Measurements from ENCODE around the gene MUC2. TPM values are rescaled to one million over a fixed set of nuclear protein-coding genes. Genes with fewer than 3 reads are reported as not detected.

MUC2 gene
- total RNA-seq, 1 donor from 2014 or later: not detected

DNA sequence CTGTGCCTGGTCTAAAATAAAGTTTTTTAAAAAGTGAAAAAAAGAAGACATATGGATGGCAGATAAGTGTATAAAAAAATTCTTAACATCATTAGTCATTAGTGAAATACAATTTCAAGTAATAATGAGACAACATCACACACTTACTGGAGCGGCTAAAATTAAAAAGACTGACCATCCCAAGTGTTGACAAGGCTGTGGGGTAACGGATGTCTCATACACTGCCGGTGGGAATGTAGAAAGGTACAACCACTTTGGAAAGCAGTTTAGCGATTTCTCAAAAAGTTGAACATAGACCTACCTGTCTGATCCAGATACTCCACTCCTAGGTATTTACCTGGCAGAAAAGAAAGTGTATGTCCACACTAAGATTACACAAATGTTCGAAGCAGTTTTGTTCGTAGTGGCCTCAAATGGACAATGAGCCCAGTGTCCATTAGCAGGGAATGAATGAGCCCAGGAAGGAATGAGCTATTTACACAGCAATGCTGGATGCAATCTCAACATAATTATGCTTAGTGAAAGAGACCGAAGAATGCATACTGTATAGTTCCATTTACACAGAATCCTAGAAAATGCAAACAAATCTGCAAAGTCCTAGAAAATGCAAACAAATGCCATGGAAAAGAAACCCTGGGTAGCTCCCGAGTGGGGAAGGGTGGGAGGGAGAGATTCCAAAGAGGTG, 6.7 kb upstream of the MUC2 start:
- intact Hi-C loops (cut with micrococcal nuclease): no loop called here
- ATAC-seq (no peak), DNase-seq (no peak)

DNA sequence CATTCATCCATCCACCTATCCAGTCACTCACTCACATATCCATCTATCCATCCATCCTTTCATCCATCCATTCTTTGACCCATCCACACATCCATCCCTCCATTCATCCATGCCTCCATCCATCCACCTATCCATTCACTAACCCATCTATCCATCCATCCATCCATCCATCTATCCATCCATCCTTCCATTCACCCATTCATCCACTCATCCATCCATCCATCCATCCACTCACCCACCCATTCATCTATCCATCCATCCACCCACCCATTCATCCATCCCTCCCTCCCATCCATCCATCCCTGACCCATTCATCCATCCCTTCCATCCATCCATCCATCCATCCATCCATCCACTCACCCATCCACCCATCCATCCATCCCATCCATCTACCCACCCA, 4.9 kb upstream of the MUC2 start:
- intact Hi-C loops (cut with micrococcal nuclease): no loop called here
- DNase-seq (no peak), ATAC-seq (no peak)

GRCh38 chr11:1070594-1071462, 3.8 kb upstream of the MUC2 start:
- DNase-seq (peak; percentile 19), ATAC-seq (no peak)
- intact Hi-C loops (cut with micrococcal nuclease): no loop called here

GRCh38 chr11:1071571-1072115, 3.0 kb upstream of the MUC2 start:
- intact Hi-C loops (cut with micrococcal nuclease): no loop called here
- DNase-seq (peak; percentile 35), ATAC-seq (no peak)

GRCh38 chr11:1072116-1072820, 2.4 kb upstream of the MUC2 start:
- intact Hi-C loops (cut with micrococcal nuclease): no loop called here
- ATAC-seq (peak; percentile 61), DNase-seq (peak; percentile 32)

DNA sequence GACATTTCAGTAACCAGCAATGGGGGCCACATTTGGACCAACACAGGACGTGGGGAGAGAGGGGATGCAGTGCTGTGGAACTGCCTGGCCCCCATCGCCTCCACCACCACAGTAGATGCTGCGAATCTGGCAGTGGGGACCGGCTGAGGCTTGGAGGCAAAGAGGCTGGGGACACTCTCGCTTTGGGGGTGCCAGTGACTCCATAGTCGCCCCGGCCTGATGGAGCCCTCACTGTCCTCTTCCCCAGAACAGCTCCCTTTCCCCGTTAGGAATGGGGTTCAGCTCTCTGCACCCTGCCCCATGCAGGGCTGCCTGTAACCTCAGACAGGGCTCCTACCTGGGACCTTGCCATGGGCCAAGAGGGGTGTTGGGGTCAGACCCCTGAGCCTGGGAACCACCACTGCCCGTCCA, 1.8 kb upstream of the MUC2 start:
- ATAC-seq: no peak
- peak; percentile 11 for DNase-seq
- intact Hi-C loops (cut with micrococcal nuclease): no loop called here

- ATAC-seq (peak; percentile 66), DNase-seq (peak; percentile 53)
- intact Hi-C loops (cut with micrococcal nuclease): no loop called here
Measured at GRCh38 chr11:1073261-1073724, 1.4 kb upstream of the MUC2 start.

DNA sequence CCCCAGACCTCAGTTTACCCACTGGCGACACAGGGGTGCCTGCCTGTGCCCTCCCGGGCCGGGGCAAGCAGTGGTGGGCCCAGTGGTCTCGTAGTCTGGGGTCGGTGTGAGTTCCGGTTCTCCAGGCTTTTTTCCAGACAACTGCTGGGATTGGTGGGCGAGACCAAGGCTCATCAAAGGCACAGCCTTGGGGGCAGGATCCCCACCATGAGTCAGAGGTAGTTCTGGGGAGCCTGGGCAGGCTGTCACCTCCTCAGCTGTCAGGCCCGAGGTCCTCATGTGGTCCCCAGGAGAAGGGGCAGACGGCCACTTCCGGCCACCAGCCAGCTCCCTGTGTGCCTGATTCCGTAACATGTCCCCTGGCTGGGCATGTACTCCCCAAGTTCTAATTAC, 827 bp upstream of the MUC2 start:
- intact Hi-C loops (cut with micrococcal nuclease): no loop called here
- no peak for ATAC-seq
- peak; percentile 12 for DNase-seq

DNA sequence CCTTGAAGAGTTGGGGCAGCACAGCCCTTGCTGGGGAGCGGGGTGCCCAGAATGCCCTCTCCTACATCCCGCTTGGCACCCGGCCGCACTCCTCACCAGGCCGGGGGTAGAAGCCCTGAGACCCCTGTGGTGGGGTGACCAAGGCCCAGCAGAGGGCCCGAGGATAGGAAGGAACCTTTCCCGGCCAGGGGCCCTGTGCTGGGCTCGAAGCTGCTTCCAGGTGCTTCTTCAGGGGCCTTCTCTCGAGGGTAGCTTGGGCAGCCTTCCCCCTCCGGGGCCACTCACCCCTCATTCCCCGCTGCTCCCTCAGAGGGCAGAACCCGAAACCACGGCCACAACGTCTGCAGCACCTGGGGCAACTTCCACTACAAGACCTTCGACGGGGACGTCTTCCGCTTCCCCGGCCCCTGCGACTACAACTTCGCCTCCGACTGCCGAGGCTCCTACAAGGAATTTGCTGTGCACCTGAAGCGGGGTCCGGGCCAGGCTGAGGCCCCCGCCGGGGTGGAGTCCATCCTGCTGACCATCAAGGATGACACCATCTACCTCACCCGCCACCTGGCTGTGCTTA, 752 bp downstream of the MUC2 start:
- intact Hi-C loops (cut with micrococcal nuclease): no loop called here
- no peak for ATAC-seq
- DNase-seq: peak; percentile 23

DNA sequence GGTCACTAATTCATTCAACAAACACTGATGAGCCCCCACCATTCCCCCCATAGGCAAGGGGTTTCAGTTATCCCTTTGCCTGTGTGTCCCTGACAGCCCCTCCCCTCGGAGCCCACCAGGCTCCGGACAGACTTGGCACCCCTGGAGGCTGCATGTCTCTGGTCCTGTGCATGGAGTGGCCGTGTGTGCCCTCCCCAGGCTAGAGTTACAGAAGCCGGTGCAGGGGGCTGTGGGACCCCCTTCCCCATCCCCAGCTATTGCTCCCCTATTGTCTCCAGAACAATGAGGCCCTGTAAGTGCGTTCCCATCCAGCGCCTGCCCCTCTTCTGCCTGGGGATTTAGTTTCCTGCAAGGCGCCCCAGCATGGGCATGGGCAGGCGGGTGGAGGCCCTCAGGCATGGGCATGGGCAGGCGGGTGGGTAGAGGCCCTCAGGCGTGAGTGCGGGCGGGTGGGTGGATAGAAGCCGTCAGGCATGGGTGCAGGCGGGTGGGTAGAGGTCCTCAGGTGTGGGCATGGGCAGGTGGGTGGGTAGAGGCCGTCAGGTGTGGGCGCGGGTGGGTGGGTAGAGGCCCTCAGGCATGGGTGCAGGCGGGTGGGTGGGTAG, 1.5 kb downstream of the MUC2 start:
- intact Hi-C loops (cut with micrococcal nuclease): no loop called here
- DNase-seq (peak; percentile 20), ATAC-seq (no peak)

- intact Hi-C loops (cut with micrococcal nuclease): no loop called here
- ATAC-seq (no peak), DNase-seq (peak; percentile 18)
Measured at GRCh38 chr11:1077033-1077416, 2.4 kb downstream of the MUC2 start.

- intact Hi-C loops (cut with micrococcal nuclease): no loop called here
- no peak for ATAC-seq
- DNase-seq: peak; percentile 14
Measured at GRCh38 chr11:1077417-1078119, 2.9 kb downstream of the MUC2 start.

DNA sequence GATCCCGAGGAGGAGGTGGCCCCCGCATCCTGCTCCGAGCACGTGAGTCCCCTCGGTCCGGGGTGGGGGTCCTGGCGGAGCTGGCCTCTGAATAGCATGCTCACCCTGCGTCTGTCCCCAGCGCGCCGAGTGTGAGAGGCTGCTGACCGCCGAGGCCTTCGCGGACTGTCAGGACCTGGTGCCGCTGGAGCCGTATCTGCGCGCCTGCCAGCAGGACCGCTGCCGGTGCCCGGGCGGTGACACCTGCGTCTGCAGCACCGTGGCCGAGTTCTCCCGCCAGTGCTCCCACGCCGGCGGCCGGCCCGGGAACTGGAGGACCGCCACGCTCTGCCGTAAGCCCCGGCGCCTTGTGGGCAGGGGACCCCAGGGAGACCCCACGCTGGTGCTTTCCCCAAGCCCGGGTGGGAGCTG, 3.5 kb downstream of the MUC2 start:
- DNase-seq (peak; percentile 31), ATAC-seq (no peak)
- intact Hi-C loops (cut with micrococcal nuclease): no loop called here

GRCh38 chr11:1081601-1082311, 7.1 kb downstream of the MUC2 start:
- intact Hi-C loops (cut with micrococcal nuclease): no loop called here
- no peak for ATAC-seq
- DNase-seq: peak; percentile 19

GRCh38 chr11:1082346-1082727, 7.7 kb downstream of the MUC2 start:
- intact Hi-C loops (cut with micrococcal nuclease): no loop called here
- DNase-seq (peak; percentile 15), ATAC-seq (no peak)

- no peak for ATAC-seq
- intact Hi-C loops (cut with micrococcal nuclease): no loop called here
Measured at GRCh38 chr11:1082728-1083620, 8.3 kb downstream of the MUC2 start.

More at GRCh38 chr11:1082728-1083620, 8.3 kb downstream of the MUC2 start:
- peak; percentile 21 for DNase-seq
